GM23338 (cell line): Measurements from ENCODE around the gene IL17REL. TPM values are rescaled to one million over a fixed set of nuclear protein-coding genes. Genes with fewer than 3 reads are reported as not detected.

Source experiments
- ATAC-seq: fragments of 200-7000 bp; cut with Tn5 transposase; 3 replicates; pipeline ENCODE4 v1.9.1; 2020
- DNase-seq: peaks from one replicate; pipeline ENCODE4 v3.0.0-alpha.2; 2015; ENCODE audit warnings: low spot score
- H2AFZ ChIP-seq: fragments of 200-600 bp; sonication (generic); 2 replicates; pipeline ENCODE4 v1.8.0; 2016; ENCODE audit warnings: antibody characterized with exemption, mild to moderate bottlenecking, moderate library complexity
- H3F3A ChIP-seq: fragments of 200-600 bp; sonication (generic); replicated peaks from 2 replicates; pipeline ENCODE4 v1.8.0; 2017; ENCODE audit warnings: antibody characterized with exemption, mixed run types, low read depth
- H3K27ac ChIP-seq: fragments of 200-600 bp; sonication (generic); 2 replicates; pipeline ENCODE4 v1.6.1; 2016; ENCODE audit warnings: low read depth
- H3K27me3 ChIP-seq: fragments of 200-600 bp; sonication (generic); 2 replicates; pipeline ENCODE4 v1.8.0; 2016; ENCODE audit warnings: mild to moderate bottlenecking, mixed run types, moderate library complexity; ENCODE audit not compliant: insufficient read depth
- H3K36me3 ChIP-seq: fragments of 200-600 bp; sonication (generic); 2 replicates; pipeline ENCODE4 v1.8.0; 2016; ENCODE audit warnings: mild to moderate bottlenecking; ENCODE audit not compliant: insufficient read depth
- H3K4me1 ChIP-seq: fragments of 200-600 bp; sonication (generic); 2 replicates; pipeline ENCODE4 v1.8.0; 2016; ENCODE audit warnings: mild to moderate bottlenecking, moderate library complexity; ENCODE audit not compliant: insufficient read depth
- H3K4me2 ChIP-seq: fragments of 200-600 bp; sonication (generic); 2 replicates; pipeline ENCODE4 v1.7.1; 2017; ENCODE audit warnings: mixed run types
- H3K4me3 ChIP-seq: fragments of 200-600 bp; sonication (generic); 2 replicates; pipeline ENCODE4 v1.6.1; 2016; ENCODE audit warnings: mixed run types
- H3K79me2 ChIP-seq: fragments of 200-600 bp; sonication (generic); replicated peaks from 2 replicates; pipeline ENCODE4 v1.8.0; 2017; ENCODE audit warnings: mild to moderate bottlenecking; ENCODE audit not compliant: insufficient read depth
- H3K9me2 ChIP-seq: fragments of 200-600 bp; sonication (generic); 2 replicates; pipeline ENCODE4 v1.8.0; 2017; ENCODE audit not compliant: insufficient read depth
- H4K20me1 ChIP-seq: fragments of 200-600 bp; sonication (generic); replicated peaks from 2 replicates; pipeline ENCODE4 v1.8.0; 2017; ENCODE audit warnings: mild to moderate bottlenecking; ENCODE audit not compliant: insufficient read depth
- H3K27ac Mint-ChIP-seq: 2 replicates; pipeline ENCODE4 v1.8.0; 2020; ENCODE audit warnings: inconsistent platforms, mild to moderate bottlenecking, moderate library complexity, mixed read lengths
- H3K27me3 Mint-ChIP-seq: 3 replicates; pipeline ENCODE4 v1.8.0; 2022; ENCODE audit warnings: low read depth, mild to moderate bottlenecking, moderate library complexity, mixed read lengths, inconsistent platforms; ENCODE audit not compliant: insufficient read depth, poor library complexity
- H3K36me3 Mint-ChIP-seq: 3 replicates; pipeline ENCODE4 v1.8.0; 2021; ENCODE audit warnings: low read depth, mild to moderate bottlenecking, inconsistent platforms, moderate library complexity, mixed read lengths
- H3K4me1 Mint-ChIP-seq: 3 replicates; pipeline ENCODE4 v1.8.0; 2020; ENCODE audit warnings: mild to moderate bottlenecking, inconsistent platforms, mixed read lengths
- H3K4me3 Mint-ChIP-seq: 3 replicates; pipeline ENCODE4 v1.8.0; 2021; ENCODE audit warnings: moderate library complexity, mild to moderate bottlenecking, inconsistent platforms, mixed read lengths
- H3K9me3 Mint-ChIP-seq: 3 replicates; pipeline ENCODE4 v1.8.0; 2020; ENCODE audit warnings: moderate library complexity, mild to moderate bottlenecking, inconsistent platforms, mixed read lengths
- CREB1 ChIP-seq: fragments of 250-450 bp; sonication (Bioruptor Pico); IDR thresholded peaks from 2 replicates; pipeline ENCODE4 v1.5.0; 2020; ENCODE audit warnings: low read depth, mild to moderate bottlenecking, moderate library complexity
- ETS1 ChIP-seq: IDR thresholded peaks from 2 replicates; pipeline ENCODE4 v1.6.1; 2016; ENCODE audit warnings: antibody characterized with exemption
- EZH2 ChIP-seq: fragments of 200-600 bp; sonication (generic); IDR thresholded peaks from one replicate; pipeline ENCODE4 v1.8.0; 2017; ENCODE audit warnings: antibody characterized with exemption, mild to moderate bottlenecking, low read depth; ENCODE audit not compliant: unreplicated experiment
- EZH2phosphoT487 ChIP-seq: fragments of 200-600 bp; sonication (generic); IDR thresholded peaks from one replicate; pipeline ENCODE4 v1.8.1; 2018; ENCODE audit warnings: antibody characterized with exemption; ENCODE audit not compliant: unreplicated experiment
- NANOG ChIP-seq: IDR thresholded peaks from 2 replicates; pipeline ENCODE4 v1.6.1; 2016; ENCODE audit warnings: antibody characterized with exemption, borderline replicate concordance
- POLR2AphosphoS5 ChIP-seq: IDR thresholded peaks from 2 replicates; pipeline ENCODE4 v1.6.1; 2016; ENCODE audit warnings: antibody characterized with exemption, low read depth
- REST ChIP-seq: IDR thresholded peaks from one replicate; pipeline ENCODE4 v1.6.1; 2018; ENCODE audit warnings: antibody characterized with exemption; ENCODE audit not compliant: unreplicated experiment
- STAT1 ChIP-seq: IDR thresholded peaks from one replicate; pipeline ENCODE4 v1.6.1; 2016; ENCODE audit warnings: antibody characterized with exemption; ENCODE audit not compliant: unreplicated experiment
- ZNF114 ChIP-seq: fragments of 250-450 bp; sonication (Bioruptor Pico); IDR thresholded peaks from 2 replicates; pipeline ENCODE4 v1.5.0; 2020; ENCODE audit warnings: mild to moderate bottlenecking, moderate library complexity
- ZNF331 ChIP-seq: fragments of 250-450 bp; sonication (Bioruptor Pico); IDR thresholded peaks from 2 replicates; pipeline ENCODE4 v1.5.0; 2020; ENCODE audit warnings: low read depth, mild to moderate bottlenecking, moderate library complexity
- polyA plus RNA-seq: library from polyadenylated mRNA; unstranded; fragments of >200 nt; fragmentation: Nextera tagmentation; extraction: Ambion mirVana; gene quantifications from 2 replicates; pipeline ENCODE4 v1.2.1, GENCODE V29; 2016
- total RNA-seq: library from RNA; depleted of rRNA; stranded (reverse); fragments of >200 nt; shearing (Covaris generic); gene quantifications from 2 replicates; pipeline ENCODE4 v1.2.3, GENCODE V29; 2014
- TF ChIP-seq, protein P1 (sequence below), 2 experiments: fragments of 200-600 bp in 1 of 2; sonication (generic) in 1 of 2; conservative IDR thresholded peaks; 2 replicates each; pipeline versions ENCODE4 v1.5.1 to v1.6.1; 2016 to 2017; ENCODE audit warnings: antibody characterized with exemption in 2 of 2, low read depth in 2 of 2, mild to moderate bottlenecking in 2 of 2, moderate library complexity in 1 of 2

Gene IL17REL
- total and polyA plus RNA-seq, 2 experiments from 2014 or later, result 0.31 TPM; not detected in 1

DNA sequence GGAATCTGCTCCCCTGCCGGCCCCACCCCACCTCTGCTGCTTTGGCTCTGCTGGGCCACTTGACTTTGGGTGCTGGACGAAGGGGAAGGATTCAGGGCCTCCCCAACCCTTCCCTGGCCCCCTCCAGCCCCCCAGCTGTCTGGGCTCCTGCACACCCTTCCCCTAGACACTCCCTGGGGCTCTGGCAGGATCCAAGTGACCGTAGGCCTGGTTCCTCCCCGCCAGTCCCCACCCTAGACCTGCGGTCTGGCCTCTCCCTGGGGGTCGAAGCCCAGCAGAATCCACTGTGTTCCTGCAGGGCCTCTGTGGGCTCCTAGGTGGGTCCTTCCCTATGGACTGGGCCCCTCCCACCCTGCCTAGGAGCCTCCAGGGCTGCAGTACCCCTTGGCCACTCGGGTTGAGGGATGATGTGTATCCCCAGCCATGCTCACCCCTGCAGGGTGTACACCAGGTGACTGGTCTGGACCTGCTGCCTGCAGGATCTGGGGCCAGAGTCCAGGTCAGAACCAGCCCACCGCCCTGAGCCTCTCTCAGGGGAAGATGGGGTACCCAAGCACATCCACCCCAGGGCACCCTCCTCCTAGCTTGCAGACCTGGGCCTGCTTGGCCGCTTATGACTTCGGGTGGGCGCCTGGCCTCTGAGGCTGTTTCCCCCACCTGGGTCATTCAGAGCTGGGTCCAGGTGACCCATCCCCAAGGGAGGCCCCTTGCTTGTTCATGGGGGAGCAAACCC lies 46.4 kb downstream of the IL17REL start:
- ATAC-seq (no peak), DNase-seq (no peak)
- Histone ChIP-seq H3K4me3 (no peak overlapping the region), H3K27ac (no peak overlapping the region), H3K36me3 (no peaks in the 10 kb centered on the region), H3K4me1 (no peaks in the 10 kb centered on the region), H3F3A (no peaks in the 10 kb centered on the region), H3K4me2 (no peak overlapping the region), H3K27me3 (peaks cover 19% of the 10 kb centered on the region), H3K9me2 (no peaks in the 10 kb centered on the region), H3K79me2 (peaks cover 14% of the 10 kb centered on the region), H4K20me1 (0 out of 2 replicates have a peak, but pooled peaks cover 5% of the 10 kb centered on the region), H2AFZ (no peak overlapping the region)
- Mint-ChIP-seq H3K36me3 (peaks cover 19% of the 10 kb centered on the region), H3K27me3 (peaks cover 19% of the 10 kb centered on the region), H3K4me3 (no peak overlapping the region), H3K27ac (no peak overlapping the region), H3K4me1 (peaks cover 8% of the 10 kb centered on the region), H3K9me3 (no peaks in the 10 kb centered on the region; the same call in 2 of the 3 replicates)
- TF ChIP-seq POLR2AphosphoS5 (no peak), ETS1 (no peak)

GRCh38 chr22:49965091-49966040 lies 47.2 kb downstream of the IL17REL start:
- ATAC-seq, result no peak
- peaks cover 14% of the 10 kb centered on the region for H3K79me2 ChIP-seq
- H3K27me3 ChIP-seq, result peaks cover 13% of the 10 kb centered on the region
- H3K36me3 Mint-ChIP-seq, result peaks cover 19% of the 10 kb centered on the region
- H3K36me3 ChIP-seq, result no peaks in the 10 kb centered on the region
- no peak overlapping the region for H3K4me3 Mint-ChIP-seq
- H2AFZ ChIP-seq, result no peak overlapping the region
- peaks cover 12% of the 10 kb centered on the region for H3K27me3 Mint-ChIP-seq
- no peak overlapping the region for H3K4me3 ChIP-seq
- H3K27ac Mint-ChIP-seq, result no peak overlapping the region
- H3K4me2 ChIP-seq, result no peak overlapping the region
- H3K9me2 ChIP-seq, result no peaks in the 10 kb centered on the region
- H3K27ac ChIP-seq, result no peak overlapping the region
- H3K4me1 Mint-ChIP-seq, result peaks cover 4% of the 10 kb centered on the region; the same call in 2 of the 3 replicates
- H3F3A ChIP-seq, result no peaks in the 10 kb centered on the region
- H3K9me3 Mint-ChIP-seq, result no peaks in the 10 kb centered on the region; the same call in 2 of the 3 replicates
- 0 out of 2 replicates have a peak, but pooled peaks cover 5% of the 10 kb centered on the region for H4K20me1 ChIP-seq
- DNase-seq, result no peak
- H3K4me1 ChIP-seq, result no peaks in the 10 kb centered on the region
- TF ChIP-seq ZNF331 (CRISPR knock-in tag) (no peak), EZH2phosphoT487 (no peak), NANOG (no peak), REST (no peak), POLR2AphosphoS5 (no peak), EZH2 (no peak), ZNF114 (CRISPR knock-in tag) (no peak), STAT1 (no peak), CREB1 (CRISPR knock-in tag) (no peak)
- TF ChIP-seq, protein P1, sequence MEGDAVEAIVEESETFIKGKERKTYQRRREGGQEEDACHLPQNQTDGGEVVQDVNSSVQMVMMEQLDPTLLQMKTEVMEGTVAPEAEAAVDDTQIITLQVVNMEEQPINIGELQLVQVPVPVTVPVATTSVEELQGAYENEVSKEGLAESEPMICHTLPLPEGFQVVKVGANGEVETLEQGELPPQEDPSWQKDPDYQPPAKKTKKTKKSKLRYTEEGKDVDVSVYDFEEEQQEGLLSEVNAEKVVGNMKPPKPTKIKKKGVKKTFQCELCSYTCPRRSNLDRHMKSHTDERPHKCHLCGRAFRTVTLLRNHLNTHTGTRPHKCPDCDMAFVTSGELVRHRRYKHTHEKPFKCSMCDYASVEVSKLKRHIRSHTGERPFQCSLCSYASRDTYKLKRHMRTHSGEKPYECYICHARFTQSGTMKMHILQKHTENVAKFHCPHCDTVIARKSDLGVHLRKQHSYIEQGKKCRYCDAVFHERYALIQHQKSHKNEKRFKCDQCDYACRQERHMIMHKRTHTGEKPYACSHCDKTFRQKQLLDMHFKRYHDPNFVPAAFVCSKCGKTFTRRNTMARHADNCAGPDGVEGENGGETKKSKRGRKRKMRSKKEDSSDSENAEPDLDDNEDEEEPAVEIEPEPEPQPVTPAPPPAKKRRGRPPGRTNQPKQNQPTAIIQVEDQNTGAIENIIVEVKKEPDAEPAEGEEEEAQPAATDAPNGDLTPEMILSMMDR (conservative IDR thresholded peaks at IDR 0.05; ENCODE audit: low read depth in 2 of 2), result no peak
